Uterus (tissue), 2 donors: ENCODE results near the gene IL36RN.

Experiments
- CTCF ChIP-seq, 4 experiments: fragments of 200-600 bp in 2 of 4; fragments of 450-650 bp in 2 of 4; sonication (generic) in 2 of 4; IDR thresholded peaks; one replicate each; pipeline ENCODE4 v1.5.1; 2016 to 2019; ENCODE audit warnings: antibody characterized with exemption in 4 of 4, mild to moderate bottlenecking in 2 of 4, moderate library complexity in 1 of 4
- POLR2A ChIP-seq, 2 donors: fragments of 450-650 bp; IDR thresholded peaks; one replicate each; pipeline ENCODE4 v1.6.1; 2016; ENCODE audit warnings: antibody characterized with exemption in 2 of 2, mild to moderate bottlenecking in 1 of 2, moderate library complexity in 1 of 2

- TF ChIP-seq CTCF (IDR thresholded peaks at IDR 0.05), result no peak
- no peak for TF ChIP-seq POLR2A (IDR thresholded peaks at IDR 0.05)
Observed at GRCh38 chr2:113041871-113042270, 17.1 kb upstream of the IL36RN start.
